SH-SY5Y (cell line): ENCODE data around the gene PDGFRB.

Experiments used
- GATA2 ChIP-seq: IDR thresholded peaks from 2 replicates; pipeline ENCODE4 v1.6.1; 2011; ENCODE audit warnings: mild to moderate bottlenecking, low read depth, low read length
- GATA3 ChIP-seq: IDR thresholded peaks from 2 replicates; pipeline ENCODE4 v1.6.1; 2011; ENCODE audit warnings: low read depth, mild to moderate bottlenecking, low read length, moderate library complexity

- TF ChIP-seq GATA2 (no peak), GATA3 (no peak)
These were observed 89.8 kb downstream of the PDGFRB start for GRCh38 chr5:150065886-150066285.
